ENCODE results near the gene SMAD7. TPM values are rescaled to one million over a fixed set of nuclear protein-coding genes. Genes with fewer than 3 reads are reported as not detected.

Gene SMAD7
- total RNA-seq, 2 experiments from 2014 or later = 244 to 254 TPM

- TF ChIP-seq, protein P1, sequence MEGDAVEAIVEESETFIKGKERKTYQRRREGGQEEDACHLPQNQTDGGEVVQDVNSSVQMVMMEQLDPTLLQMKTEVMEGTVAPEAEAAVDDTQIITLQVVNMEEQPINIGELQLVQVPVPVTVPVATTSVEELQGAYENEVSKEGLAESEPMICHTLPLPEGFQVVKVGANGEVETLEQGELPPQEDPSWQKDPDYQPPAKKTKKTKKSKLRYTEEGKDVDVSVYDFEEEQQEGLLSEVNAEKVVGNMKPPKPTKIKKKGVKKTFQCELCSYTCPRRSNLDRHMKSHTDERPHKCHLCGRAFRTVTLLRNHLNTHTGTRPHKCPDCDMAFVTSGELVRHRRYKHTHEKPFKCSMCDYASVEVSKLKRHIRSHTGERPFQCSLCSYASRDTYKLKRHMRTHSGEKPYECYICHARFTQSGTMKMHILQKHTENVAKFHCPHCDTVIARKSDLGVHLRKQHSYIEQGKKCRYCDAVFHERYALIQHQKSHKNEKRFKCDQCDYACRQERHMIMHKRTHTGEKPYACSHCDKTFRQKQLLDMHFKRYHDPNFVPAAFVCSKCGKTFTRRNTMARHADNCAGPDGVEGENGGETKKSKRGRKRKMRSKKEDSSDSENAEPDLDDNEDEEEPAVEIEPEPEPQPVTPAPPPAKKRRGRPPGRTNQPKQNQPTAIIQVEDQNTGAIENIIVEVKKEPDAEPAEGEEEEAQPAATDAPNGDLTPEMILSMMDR (IDR thresholded peaks at IDR 0.05) = no peak
- intact Hi-C loops (cut with DNase I, micrococcal nuclease) = no loop called here
- Histone ChIP-seq H3K4me1 (ENCODE audit: insufficient read depth, low read length) (peaks cover 29% of the 10 kb centered on the region), H3K36me3 (ENCODE audit: insufficient read depth, low read length) (no peaks in the 10 kb centered on the region), H3K9me3 (ENCODE audit: control insufficient read depth in 1 of 2, insufficient read depth in 1 of 2, low read length in 2 of 2) (no peaks in the 10 kb centered on the region), H3K27ac (ENCODE audit: low read depth in 1 of 2, low read length in 2 of 2) (no peak overlapping the region), H3K27me3 (ENCODE audit: control insufficient read depth in 1 of 2, insufficient read depth in 2 of 2, low read length in 2 of 2) (no peaks in the 10 kb centered on the region), H3K4me3 (ENCODE audit: low read length) (no peak overlapping the region)
- ATAC-seq (ENCODE audit: poor library complexity) = no peak
- Mint-ChIP-seq H3K27me3 (no peaks in the 10 kb centered on the region), H3K36me3 (ENCODE audit: low read depth) (peaks cover 7% of the 10 kb centered on the region), H3K4me1 (ENCODE audit: low read depth) (peaks cover 30% of the 10 kb centered on the region), H3K4me3 (no peak overlapping the region), H3K9me3 (no peaks in the 10 kb centered on the region), H3K27ac (peak overlapping the region; percentile 74)
- ChIA-PET POLR2A (interaction anchor here (1.0 to 2.2 kb wide), 4 partner anchors 11 to 114 kb away, joined by 3 to 10 read pairs (median 4); no protein-coding TSS in a partner anchor), CTCF (interaction anchor here (1.0 kb wide), 2 partner anchors 15 to 41 kb away, joined by 3 to 5 read pairs; no protein-coding TSS in a partner anchor)
- DNase-seq = no peak
These were observed 5.6 kb upstream of the SMAD7 start for GRCh38 chr18:48956356-48956755.

DNA sequence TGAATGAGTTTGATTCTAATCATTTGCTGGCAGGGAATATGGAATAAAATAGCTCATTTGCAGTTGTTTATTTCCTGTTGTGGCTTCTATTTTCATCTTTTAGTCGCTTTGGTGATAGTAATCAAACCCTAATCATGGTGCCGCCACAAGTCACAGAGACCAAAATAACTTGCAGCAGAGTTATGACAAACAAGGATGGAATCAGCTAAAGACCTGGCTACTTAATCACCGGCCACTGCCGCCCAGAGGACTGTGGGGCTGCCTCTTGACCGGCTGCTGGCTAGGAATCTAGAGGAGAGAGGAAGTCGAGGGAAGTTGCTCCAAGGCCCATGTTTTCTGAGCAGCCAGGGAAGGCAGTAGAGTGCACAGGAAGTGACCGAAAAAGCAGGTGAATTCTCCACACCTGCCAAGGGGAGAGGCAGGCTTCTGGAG, 5.1 kb upstream of the SMAD7 start:
- H3K9me3 ChIP-seq (ENCODE audit: control insufficient read depth in 1 of 2, insufficient read depth in 1 of 2, low read length in 2 of 2) = no peaks in the 10 kb centered on the region
- H3K4me3 Mint-ChIP-seq = no peak overlapping the region
- ChIA-PET CTCF (interaction anchor here (0.9 to 1.0 kb wide), 3 partner anchors 16 to 41 kb away, joined by 3 to 5 read pairs (median 3); no protein-coding TSS in a partner anchor), POLR2A (interaction anchor here (0.9 to 2.2 kb wide), 5 partner anchors 11 to 143 kb away, joined by 3 to 10 read pairs (median 3); no protein-coding TSS in a partner anchor)
- no peak overlapping the region for H3K4me3 ChIP-seq (ENCODE audit: low read length)
- peak in 3 of 14 experiments; percentile 17 to 58 (median 48) for DNase-seq
- peaks cover 10% of the 10 kb centered on the region for H3K36me3 Mint-ChIP-seq (ENCODE audit: low read depth)
- H3K4me1 ChIP-seq (ENCODE audit: insufficient read depth, low read length) = peaks cover 33% of the 10 kb centered on the region
- H3K9me3 Mint-ChIP-seq = no peaks in the 10 kb centered on the region
- no peaks in the 10 kb centered on the region for H3K36me3 ChIP-seq (ENCODE audit: insufficient read depth, low read length)
- ATAC-seq (ENCODE audit: poor library complexity) = no peak
- H3K4me1 Mint-ChIP-seq (ENCODE audit: low read depth) = peaks cover 30% of the 10 kb centered on the region
- H3K27me3 Mint-ChIP-seq = no peaks in the 10 kb centered on the region
- TF ChIP-seq, protein P1 (IDR thresholded peaks at IDR 0.05) = no peak
- H3K27me3 ChIP-seq (ENCODE audit: control insufficient read depth in 1 of 2, insufficient read depth in 2 of 2, low read length in 2 of 2) = no peaks in the 10 kb centered on the region
- intact Hi-C loops (cut with DNase I, micrococcal nuclease) = no loop called here
- H3K27ac Mint-ChIP-seq = peak overlapping the region; percentile 74
- H3K27ac ChIP-seq (ENCODE audit: low read depth in 1 of 2, low read length in 2 of 2) = peak overlapping the region in 1 of 2 donors; percentile 11

DNA sequence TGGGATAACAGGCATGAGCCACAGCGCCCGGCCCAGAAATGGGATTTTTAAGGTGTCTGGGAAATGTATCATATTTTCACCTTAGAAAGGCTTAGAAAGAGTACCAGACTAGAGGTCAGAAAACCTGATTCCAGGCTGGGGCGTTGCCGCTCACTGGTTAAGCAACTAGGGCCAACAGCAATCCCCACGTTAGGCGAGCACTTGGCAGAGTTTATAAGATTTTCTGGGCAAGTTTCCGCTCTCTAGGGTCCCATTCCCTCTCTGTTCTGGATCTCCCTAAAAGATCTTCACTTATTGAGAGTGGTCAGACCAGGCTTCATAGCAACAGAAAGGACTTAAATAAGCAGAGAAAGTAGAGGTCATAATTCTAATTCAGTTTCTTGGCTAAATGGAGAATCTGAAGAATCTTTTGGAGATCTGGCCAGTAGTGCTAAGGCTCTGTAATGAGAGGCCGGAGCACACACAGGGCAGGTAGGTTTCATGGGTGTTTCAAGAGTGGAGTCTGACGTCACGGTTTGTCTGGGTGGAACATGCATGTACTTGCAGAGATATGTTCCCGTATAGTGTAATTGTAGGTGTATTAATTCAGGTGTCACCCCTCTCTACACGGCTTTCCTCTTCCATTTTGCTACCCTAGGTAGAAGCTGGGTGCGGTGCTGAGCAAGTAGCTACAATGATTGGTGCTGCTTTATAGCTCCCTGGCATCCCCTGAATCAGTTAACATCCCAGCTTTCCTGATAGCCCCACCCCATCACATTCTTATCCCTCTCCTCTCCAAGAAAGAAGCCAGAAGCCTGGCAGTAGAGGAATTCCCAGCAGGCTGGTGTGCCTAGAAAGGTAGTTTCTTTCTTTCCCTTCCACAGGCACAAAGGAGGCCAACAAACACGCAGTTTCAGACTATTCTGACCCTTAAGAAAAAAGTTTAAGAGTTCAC, 4.4 kb upstream of the SMAD7 start:
- TF ChIP-seq, protein P1 (IDR thresholded peaks at IDR 0.05) = no peak
- Mint-ChIP-seq H3K4me3 (peak overlapping the region; percentile 2), H3K27ac (peak overlapping the region; percentile 74), H3K4me1 (ENCODE audit: low read depth) (peaks cover 30% of the 10 kb centered on the region), H3K9me3 (no peaks in the 10 kb centered on the region), H3K27me3 (no peaks in the 10 kb centered on the region), H3K36me3 (ENCODE audit: low read depth) (peaks cover 12% of the 10 kb centered on the region)
- Histone ChIP-seq H3K27ac (ENCODE audit: low read depth in 1 of 2, low read length in 2 of 2) (peak overlapping the region in 1 of 2 donors; percentile 11), H3K4me1 (ENCODE audit: insufficient read depth, low read length) (peaks cover 36% of the 10 kb centered on the region), H3K27me3 (ENCODE audit: control insufficient read depth in 1 of 2, insufficient read depth in 2 of 2, low read length in 2 of 2) (no peaks in the 10 kb centered on the region), H3K9me3 (ENCODE audit: control insufficient read depth in 1 of 2, insufficient read depth in 1 of 2, low read length in 2 of 2) (no peaks in the 10 kb centered on the region), H3K36me3 (ENCODE audit: insufficient read depth, low read length) (no peaks in the 10 kb centered on the region), H3K4me3 (ENCODE audit: low read length) (no peak overlapping the region)
- DNase-seq = peak in 1 of 14 experiments; percentile 2
- intact Hi-C loops (cut with DNase I, micrococcal nuclease) = loop anchor here in 1 of 2 experiments (5.0 kb wide), 4 partner anchors 38 to 113 kb away; no protein-coding TSS in a partner anchor
- ATAC-seq (ENCODE audit: poor library complexity) = no peak
- POLR2A ChIA-PET = interaction anchor here (0.6 to 2.2 kb wide), 6 partner anchors 10 to 142 kb away, joined by 3 to 10 read pairs (median 3); no protein-coding TSS in a partner anchor
- CTCF ChIA-PET = interaction anchor here (0.9 to 1.0 kb wide), 3 partner anchors 17 to 42 kb away, joined by 3 to 5 read pairs (median 3); no protein-coding TSS in a partner anchor
